HL-60 (cell line): ENCODE measurements around the gene RNF151.

Source experiments
- DNase-seq, 2 experiments: peaks; one replicate each; pipeline ENCODE4 v3.0.0-alpha.2; 2010 to 2020; ENCODE audit warnings: low read depth in 1 of 2, low spot score in 1 of 2
- H3K27ac ChIP-seq: fragments of 250-450 bp; sonication (Bioruptor Pico); replicated peaks from 2 replicates; pipeline ENCODE4 v1.5.1; 2020; ENCODE audit warnings: mild to moderate bottlenecking, moderate library complexity
- H3K27me3 ChIP-seq: fragments of 250-450 bp; sonication (Bioruptor Pico); 2 replicates; pipeline ENCODE4 v1.5.1; 2021; ENCODE audit warnings: mild to moderate bottlenecking, moderate library complexity; ENCODE audit not compliant: insufficient read depth, poor library complexity, severe bottlenecking
- H3K4me3 ChIP-seq: replicated peaks from 2 replicates; pipeline ENCODE4 v1.5.1; 2011; ENCODE audit warnings: mild to moderate bottlenecking, control low read depth, low read length; ENCODE audit not compliant: insufficient read depth
- CTCF ChIP-seq: IDR thresholded peaks from one replicate; pipeline ENCODE4 v1.5.1; 2011; ENCODE audit warnings: low read length, control low read depth, inconsistent platforms; ENCODE audit not compliant: insufficient read depth
- GABPA ChIP-seq: IDR thresholded peaks from 2 replicates; pipeline ENCODE4 v1.6.1; 2012; ENCODE audit warnings: low read depth
- POLR2AphosphoS5 ChIP-seq: IDR thresholded peaks from 2 replicates; pipeline ENCODE4 v1.6.1; 2012; ENCODE audit warnings: low read depth
- REST ChIP-seq: IDR thresholded peaks from 2 replicates; pipeline ENCODE4 v1.6.1; 2012; ENCODE audit warnings: low read depth; ENCODE audit not compliant: insufficient replicate concordance
- SPI1 ChIP-seq: IDR thresholded peaks from 2 replicates; pipeline ENCODE4 v1.6.1; 2012; ENCODE audit warnings: low read depth, mild to moderate bottlenecking, borderline replicate concordance

Gene RNF151

GRCh38 chr16:2007081-2007836, 40.6 kb downstream of the RNF151 start:
- TF ChIP-seq GABPA: no peak
- TF ChIP-seq SPI1: no peak
- no peak for TF ChIP-seq POLR2AphosphoS5
- no peak for TF ChIP-seq REST
- TF ChIP-seq CTCF: no peak
- peak overlapping the region; percentile 64 for H3K27ac ChIP-seq

GRCh38 chr16:2008009-2008526, 41.4 kb downstream of the RNF151 start:
- no peaks in the 10 kb centered on the region for H3K27me3 ChIP-seq
- peak overlapping the region; percentile 64 for H3K27ac ChIP-seq
- TF ChIP-seq POLR2AphosphoS5: peak; percentile 72
- no peak for TF ChIP-seq CTCF
- DNase-seq: peak; percentile 82 to 98
- H3K4me3 ChIP-seq: peak overlapping the region; percentile 63

More at GRCh38 chr16:2007081-2007836, 40.6 kb downstream of the RNF151 start:
- H3K27me3 ChIP-seq: no peaks in the 10 kb centered on the region
- no peak for DNase-seq
- H3K4me3 ChIP-seq: peak overlapping the region; percentile 63

GRCh38 chr16:2008631-2009163, 42.0 kb downstream of the RNF151 start:
- H3K27me3 ChIP-seq: no peaks in the 10 kb centered on the region
- TF ChIP-seq CTCF (no peak), POLR2AphosphoS5 (no peak), GABPA (0 out of 2 replicates have a peak, but pooled peaks have one; percentile 5), REST (peak; percentile 23), SPI1 (no peak)
- H3K4me3 ChIP-seq: peak overlapping the region; percentile 63
- DNase-seq: peak in 1 of 2 experiments; percentile 65
- H3K27ac ChIP-seq: peak overlapping the region; percentile 64
